ENCODE results near the gene KRT80. TPM values are rescaled to one million over a fixed set of nuclear protein-coding genes. Genes with fewer than 3 reads are reported as not detected.

The KRT80 gene
- total RNA-seq, 1 experiment from 2014 or later, result 65.2 TPM

- DNase-seq (ENCODE audit: low spot score), result no peak
These were observed 52.7 kb downstream of the KRT80 start for GRCh38 chr12:52139147-52139546.

GRCh38 chr12:52137746-52138145 lies 54.1 kb downstream of the KRT80 start:
- DNase-seq (ENCODE audit: low spot score), result no peak

- no peak for DNase-seq (ENCODE audit: low spot score)
These were observed 59.1 kb downstream of the KRT80 start for GRCh38 chr12:52132754-52133161.

GRCh38 chr12:52130711-52131110 lies 61.1 kb downstream of the KRT80 start:
- DNase-seq (ENCODE audit: low spot score), result no peak

GRCh38 chr12:52127683-52128450 lies 63.9 kb downstream of the KRT80 start:
- DNase-seq (ENCODE audit: low spot score), result no peak

- DNase-seq (ENCODE audit: low spot score), result no peak
These were observed 64.9 kb downstream of the KRT80 start for GRCh38 chr12:52126605-52127578.

GRCh38 chr12:52126050-52126604 lies 65.7 kb downstream of the KRT80 start:
- DNase-seq (ENCODE audit: low spot score), result no peak

- no peak for DNase-seq (ENCODE audit: low spot score)
These were observed 66.3 kb downstream of the KRT80 start for GRCh38 chr12:52125476-52125900.

- no peak for DNase-seq (ENCODE audit: low spot score)
These were observed 68.2 kb downstream of the KRT80 start for GRCh38 chr12:52123487-52124186.

GRCh38 chr12:52122904-52123303 lies 68.9 kb downstream of the KRT80 start:
- no peak for DNase-seq (ENCODE audit: low spot score)

- DNase-seq (ENCODE audit: low spot score), result no peak
These were observed 69.3 kb downstream of the KRT80 start for GRCh38 chr12:52122540-52122871.

- peak; percentile 41 for DNase-seq (ENCODE audit: low spot score)
These were observed 69.8 kb downstream of the KRT80 start for GRCh38 chr12:52121824-52122539.

GRCh38 chr12:52120951-52121823 lies 70.6 kb downstream of the KRT80 start:
- no peak for DNase-seq (ENCODE audit: low spot score)

- DNase-seq (ENCODE audit: low spot score), result no peak
These were observed 72.2 kb downstream of the KRT80 start for GRCh38 chr12:52119398-52120254.

Other genes starting within 250 kb of the KRT80 start
- gene ACVR1B, start 240.3 kb downstream of the KRT80 start, total RNA-seq (2014; rRNA removed; shearing (Covaris generic)), result 3.8 and 6.9 TPM in 2 replicates
- 2.3 and 3.3 TPM in 2 replicates for gene TAMALIN, start 185.1 kb downstream of the KRT80 start, total RNA-seq (2014; rRNA removed; shearing (Covaris generic))
- 1.5 and 3.3 TPM in 2 replicates for gene NR4A1, start 140.6 kb downstream of the KRT80 start, total RNA-seq (2014; rRNA removed; shearing (Covaris generic))
- 70.3 and 74.7 TPM in 2 replicates for gene ATG101, start 122.0 kb downstream of the KRT80 start, total RNA-seq (2014; rRNA removed; shearing (Covaris generic))
- not detected in 2 replicates for gene SMIM41, start 112.3 kb downstream of the KRT80 start, total RNA-seq (2014; rRNA removed; shearing (Covaris generic))
- gene KRT7, start 41.2 kb upstream of the KRT80 start, total RNA-seq (2014; rRNA removed; shearing (Covaris generic)), result 13.8 and 16.1 TPM in 2 replicates
- 1.5 and 1.6 TPM in 2 replicates for gene KRT86, start 82.6 kb upstream of the KRT80 start, total RNA-seq (2014; rRNA removed; shearing (Covaris generic))
- 59.0 and 66.4 TPM in 2 replicates for gene KRT81, start 99.5 kb upstream of the KRT80 start, total RNA-seq (2014; rRNA removed; shearing (Covaris generic))
- gene KRT83, start 129.4 kb upstream of the KRT80 start, total RNA-seq (2014; rRNA removed; shearing (Covaris generic)), result 0.05 and 0.41 TPM in 2 replicates
- 0.05 TPM in 1 of 2 replicates, not detected in the other for gene KRT85, start 175.5 kb upstream of the KRT80 start, total RNA-seq (2014; rRNA removed; shearing (Covaris generic))
- not detected in 2 replicates for gene KRT84, start 193.6 kb upstream of the KRT80 start, total RNA-seq (2014; rRNA removed; shearing (Covaris generic))
- not detected in 2 replicates for gene KRT82, start 214.3 kb upstream of the KRT80 start, total RNA-seq (2014; rRNA removed; shearing (Covaris generic))
- gene KRT75, start 242.4 kb upstream of the KRT80 start, total RNA-seq (2014; rRNA removed; shearing (Covaris generic)), result 0.07 TPM in 1 of 2 replicates, not detected in the other

Data from A172 (cell line).